HCT116 (cell line): Measurements from ENCODE around the gene ZNF648. TPM values are rescaled to one million over a fixed set of nuclear protein-coding genes. Genes with fewer than 3 reads are reported as not detected.

Experiments used
- ATAC-seq: fragments of 200-7000 bp; cut with Tn5 transposase; 2 replicates; pipeline ENCODE4 v1.9.1; 2020; ENCODE audit warnings: mild to moderate bottlenecking, moderate library complexity
- BruUV-seq: library from RNA; stranded (reverse); fragments of 400-500 nt; replicated peaks from 2 replicates; lab custom pipeline; 2021; lab: Mats Ljungman, UMichigan
- CTCF ChIA-PET: fragments of 300-600 bp; sonication (Branson Sonifier 250); formaldehyde crosslinking; loops from one replicate; lab custom pipeline; 2021; ENCODE audit warnings: antibody characterized with exemption; lab: Charles Lee
- POLR2A ChIA-PET: fragments of 300-600, 350-600 bp; sonication (Branson Sonifier 250); formaldehyde crosslinking; loops from one replicate; lab custom pipeline; 2021; ENCODE audit warnings: antibody characterized with exemption; lab: Charles Lee
- RAD21 ChIA-PET, 2 experiments: fragments of 300-600 bp; sonication (Branson Sonifier 250); formaldehyde crosslinking; loops; one replicate each; lab custom pipeline; 2023; ENCODE audit warnings: low total read pairs in 2 of 2; ENCODE audit not compliant: uncharacterized antibody in 2 of 2, unreplicated experiment in 2 of 2, low non-redundant PET in 1 of 2; lab: Charles Lee
- DNase-seq: peaks from one replicate; pipeline ENCODE4 v3.0.0-alpha.2; 2010; ENCODE audit warnings: low read depth, low spot score
- H2AFZ ChIP-seq: fragments of 200-600 bp; shearing (Covaris generic), sonication (generic); 2 replicates; pipeline ENCODE4 v1.6.1; 2017; ENCODE audit warnings: low read depth, mixed run types, mixed read lengths, antibody characterized with exemption, low read length; ENCODE audit not compliant: poor library complexity, severe bottlenecking
- H3K27ac ChIP-seq: 2 replicates; pipeline ENCODE4 v1.5.1; 2012; ENCODE audit warnings: low read depth, low read length
- H3K27me3 ChIP-seq: fragments of 200-600 bp; sonication (generic); 2 replicates; pipeline ENCODE4 v1.6.1; 2016; ENCODE audit warnings: mixed run types, low read length, mixed read lengths; ENCODE audit not compliant: insufficient read depth
- H3K36me3 ChIP-seq, 2 experiments: fragments of 200-500 bp in 1 of 2; fragments of 200-600 bp in 1 of 2; sonication (Bioruptor generic) in 1 of 2; sonication (generic) in 1 of 2; 2 replicates each; pipeline versions ENCODE4 v1.5.1 to v1.6.1; 2014 to 2016; ENCODE audit warnings: low read length in 2 of 2, inconsistent platforms in 1 of 2, mixed read lengths in 1 of 2, mixed run types in 1 of 2; ENCODE audit not compliant: insufficient read depth in 2 of 2, control insufficient read depth in 1 of 2
- H3K4me1 ChIP-seq, 2 experiments: fragments of 200-600 bp in 1 of 2; sonication (generic) in 1 of 2; 2 replicates each; pipeline versions ENCODE4 v1.5.1 to v1.6.1; 2012 to 2017; ENCODE audit warnings: low read length in 2 of 2, inconsistent platforms in 1 of 2, mild to moderate bottlenecking in 1 of 2, mixed read lengths in 1 of 2, mixed run types in 1 of 2, moderate library complexity in 1 of 2; ENCODE audit not compliant: insufficient read depth in 2 of 2, control insufficient read depth in 1 of 2
- H3K4me2 ChIP-seq: fragments of 200-600 bp; sonication (generic); 2 replicates; pipeline ENCODE4 v1.6.1; 2017; ENCODE audit warnings: mixed run types, low read length, mixed read lengths
- H3K4me3 ChIP-seq, 2 experiments: fragments of 200-600 bp in 1 of 2; sonication (generic) in 1 of 2; replicated peaks in 1 of 2; 2 replicates each; pipeline ENCODE4 v1.5.1; 2011 to 2016; ENCODE audit warnings: low read length in 2 of 2, control low read depth in 1 of 2, low read depth in 1 of 2, mild to moderate bottlenecking in 1 of 2, mixed read lengths in 1 of 2, mixed run types in 1 of 2
- H3K79me2 ChIP-seq: fragments of 200-600 bp; sonication (generic); 2 replicates; pipeline ENCODE4 v1.6.1; 2017; ENCODE audit warnings: mild to moderate bottlenecking, mixed run types, low read length, moderate library complexity, mixed read lengths; ENCODE audit not compliant: insufficient read depth
- H3K9ac ChIP-seq: fragments of 200-600 bp; sonication (generic); 2 replicates; pipeline ENCODE4 v1.6.1; 2016; ENCODE audit warnings: low read length, mixed read lengths
- H3K9me2 ChIP-seq: fragments of 200-600 bp; sonication (generic), shearing (Covaris generic); 2 replicates; pipeline ENCODE4 v1.6.1; 2017; ENCODE audit warnings: mixed run types, mild to moderate bottlenecking, moderate library complexity; ENCODE audit not compliant: insufficient read depth
- H3K9me3 ChIP-seq, 2 experiments: fragments of 200-500 bp in 1 of 2; fragments of 200-600 bp in 1 of 2; sonication (Bioruptor generic) in 1 of 2; sonication (generic) in 1 of 2; 2 replicates each; pipeline ENCODE4 v1.6.1; 2014 to 2017; ENCODE audit warnings: low read length in 2 of 2, mixed read lengths in 2 of 2, inconsistent platforms in 1 of 2, low read depth in 1 of 2, mild to moderate bottlenecking in 1 of 2, mixed run types in 1 of 2, moderate library complexity in 1 of 2; ENCODE audit not compliant: control insufficient read depth in 1 of 2, insufficient read depth in 1 of 2
- H4K20me1 ChIP-seq: fragments of 200-600 bp; sonication (generic), shearing (Covaris generic); 2 replicates; pipeline ENCODE4 v1.6.1; 2017; ENCODE audit warnings: mixed run types, mild to moderate bottlenecking, moderate library complexity; ENCODE audit not compliant: insufficient read depth
- CBX3 ChIP-seq: IDR thresholded peaks from 2 replicates; pipeline ENCODE4 v1.6.1; 2012; ENCODE audit warnings: low read depth
- CEBPB ChIP-seq: IDR thresholded peaks from 2 replicates; pipeline ENCODE4 v1.6.1; 2012; ENCODE audit warnings: low read depth
- EZH2 ChIP-seq: fragments of 200-600 bp; sonication (generic); IDR thresholded peaks from 2 replicates; pipeline ENCODE4 v1.6.1; 2017; ENCODE audit warnings: antibody characterized with exemption, mixed run types
- FOSL1 ChIP-seq: IDR thresholded peaks from 2 replicates; pipeline ENCODE4 v1.6.1; 2012; ENCODE audit warnings: low read depth
- POLR2A ChIP-seq: IDR thresholded peaks from 2 replicates; pipeline ENCODE4 v1.7.0; 2011; ENCODE audit warnings: borderline replicate concordance; ENCODE audit not compliant: insufficient read depth, insufficient read length; ENCODE audit errors: extremely low read depth
- POLR2AphosphoS5 ChIP-seq: IDR thresholded peaks from 2 replicates; pipeline ENCODE4 v1.6.1; 2011; ENCODE audit warnings: mild to moderate bottlenecking, low read depth, low read length, moderate library complexity
- SRF ChIP-seq: IDR thresholded peaks from 2 replicates; pipeline ENCODE4 v1.6.1; 2012; ENCODE audit warnings: low read depth
- TCF7L2 ChIP-seq: IDR thresholded peaks from 2 replicates; pipeline ENCODE4 v1.7.0; 2011; ENCODE audit warnings: borderline replicate concordance, inconsistent platforms; ENCODE audit not compliant: insufficient read depth, insufficient read length; ENCODE audit errors: extremely low read depth
- ZBTB33 ChIP-seq: IDR thresholded peaks from 2 replicates; pipeline ENCODE4 v1.6.1; 2011; ENCODE audit warnings: mild to moderate bottlenecking, low read length, moderate library complexity; ENCODE audit not compliant: insufficient replicate concordance; ENCODE audit errors: extremely low read depth
- intact Hi-C: fragments of 100-400 bp; cut with micrococcal nuclease; formaldehyde crosslinking; loops from 2 replicates; pipeline ENCODE4 v1.10.0; 2022
- total RNA-seq: library from RNA; stranded (reverse); gene quantifications from one replicate; pipeline ENCODE4 v1.2.1, GENCODE V29; 2021; ENCODE audit not compliant: unreplicated experiment
- TF ChIP-seq, protein P1 (sequence below): IDR thresholded peaks from 2 replicates; pipeline ENCODE4 v1.6.1; 2012
- TF ChIP-seq, protein P2 (sequence below): IDR thresholded peaks from 2 replicates; pipeline ENCODE4 v1.6.1; 2012

The ZNF648 gene
- total RNA-seq, 1 experiment from 2014 or later, result 0.57 TPM

DNA sequence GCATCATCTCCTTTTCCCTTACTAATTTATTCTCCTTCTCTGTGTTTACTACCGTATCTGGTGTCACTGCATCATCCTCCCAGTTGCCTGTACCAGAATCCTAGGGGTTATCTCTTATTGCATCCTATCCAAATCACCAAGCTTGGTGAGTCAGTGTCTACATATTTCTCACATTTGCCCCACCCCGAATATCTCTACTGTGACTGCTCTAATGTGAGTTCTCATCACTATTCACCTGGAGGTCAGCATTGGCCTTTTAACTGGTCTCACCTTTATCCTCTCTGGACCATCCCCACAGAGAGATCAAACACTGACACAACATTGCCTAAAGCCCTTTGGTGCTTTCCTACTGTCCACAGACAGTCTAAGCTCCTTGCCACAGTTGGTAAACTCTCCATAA lies 45.7 kb upstream of the ZNF648 start (continued):
- TF ChIP-seq TCF7L2 (no peak), SRF (no peak), FOSL1 (no peak)
- TF ChIP-seq, protein P1, sequence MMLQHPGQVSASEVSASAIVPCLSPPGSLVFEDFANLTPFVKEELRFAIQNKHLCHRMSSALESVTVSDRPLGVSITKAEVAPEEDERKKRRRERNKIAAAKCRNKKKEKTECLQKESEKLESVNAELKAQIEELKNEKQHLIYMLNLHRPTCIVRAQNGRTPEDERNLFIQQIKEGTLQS, result no peak
- TF ChIP-seq, all 23 proteins: peak for 0

DNA sequence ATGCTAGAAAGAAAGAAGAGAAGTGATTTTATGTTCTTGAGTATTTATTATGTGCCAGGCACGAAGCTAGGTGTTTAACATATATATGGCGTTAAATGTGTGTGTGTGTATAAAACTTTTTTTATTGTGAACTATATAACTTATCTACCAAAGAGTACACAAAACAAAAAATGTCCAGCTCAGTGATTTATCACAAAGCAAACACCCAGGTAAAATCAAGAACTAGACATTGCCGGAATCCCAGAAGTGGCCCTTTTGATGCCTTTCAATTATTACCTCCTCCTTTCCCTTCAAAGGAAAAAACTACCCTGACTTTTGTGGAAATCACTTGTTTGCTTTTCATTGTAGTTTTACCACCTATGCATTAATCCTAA lies 40.5 kb upstream of the ZNF648 start:
- Histone ChIP-seq H3K27me3 (no peaks in the 10 kb centered on the region), H2AFZ (peak overlapping the region; percentile 43), H3K4me1 (peaks cover 13 to 24% of the 10 kb centered on the region in 2 experiments), H3K27ac (no peak overlapping the region; the same call in 1 of the 2 replicates), H3K79me2 (no peaks in the 10 kb centered on the region), H3K36me3 (no peaks in the 10 kb centered on the region), H3K9me2 (no peaks in the 10 kb centered on the region), H3K9me3 (no peaks in the 10 kb centered on the region), H3K9ac (no peak overlapping the region), H3K4me2 (peak overlapping the region; percentile 69), H3K4me3 (no peak overlapping the region), H4K20me1 (no peaks in the 10 kb centered on the region)
- ChIA-PET POLR2A (no interaction called here), CTCF (interaction anchor here (1.1 to 1.2 kb wide), 2 partner anchors 21 to 41 kb away, joined by 4 read pairs; no protein-coding TSS in a partner anchor), RAD21 (no interaction called here)
- intact Hi-C loops, result no loop called here
- TF ChIP-seq, protein P2, sequence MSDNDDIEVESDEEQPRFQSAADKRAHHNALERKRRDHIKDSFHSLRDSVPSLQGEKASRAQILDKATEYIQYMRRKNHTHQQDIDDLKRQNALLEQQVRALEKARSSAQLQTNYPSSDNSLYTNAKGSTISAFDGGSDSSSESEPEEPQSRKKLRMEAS, result no peak
- TF ChIP-seq CBX3 (no peak), POLR2A (no peak), EZH2 (no peak), POLR2AphosphoS5 (no peak), ZBTB33 (no peak), FOSL1 (no peak), CEBPB (no peak)
- DNase-seq (no peak), ATAC-seq (no peak)
- no TSS peak for BruUV-seq
